ENCODE results near the gene PARD3. TPM values are rescaled to one million over a fixed set of nuclear protein-coding genes. Genes with fewer than 3 reads are reported as not detected.

Gene PARD3
- total RNA-seq, 1 experiment from 2014 or later: 154 TPM

DNA sequence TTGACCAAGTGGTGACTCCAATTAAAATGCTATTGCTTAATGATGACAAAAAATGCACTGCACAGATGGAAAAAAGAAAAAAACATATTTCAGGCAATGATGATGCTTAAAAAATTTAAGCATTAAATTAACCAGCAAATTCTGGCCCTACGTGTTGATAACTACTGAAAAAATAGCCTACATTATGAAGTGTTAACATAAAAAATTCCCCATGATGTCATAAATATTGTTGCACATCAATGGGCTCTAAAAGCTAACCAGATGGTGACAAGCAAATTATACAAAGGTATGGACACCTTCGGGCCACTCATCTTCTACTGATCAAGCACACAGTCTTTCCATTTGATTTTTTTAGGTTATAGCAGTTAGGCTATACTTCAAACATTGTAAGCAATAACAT is 267.4 kb downstream of the PARD3 start:
- Histone ChIP-seq H3K4me3 (ENCODE audit: low read length) (no peak overlapping the region), H3K4me1 (ENCODE audit: insufficient read depth, low read length) (no peaks in the 10 kb centered on the region), H3K79me2 (ENCODE audit: low read length) (no peaks in the 10 kb centered on the region), H4K20me1 (ENCODE audit: low read length) (no peaks in the 10 kb centered on the region), H3F3A (ENCODE audit: low read length, unreplicated experiment) (no peaks in the 10 kb centered on the region), H3K27ac (ENCODE audit: low read length) (no peak overlapping the region), H3K9me3 (ENCODE audit: low read length) (no peaks in the 10 kb centered on the region), H2AFZ (ENCODE audit: low read length) (no peak overlapping the region), H3K9me2 (replicated peaks; ENCODE audit: low read length) (no peaks in the 10 kb centered on the region), H3K9ac (ENCODE audit: low read length) (no peak overlapping the region), H3K4me2 (ENCODE audit: low read length) (no peak overlapping the region), H3K36me3 (ENCODE audit: low read depth, low read length) (no peaks in the 10 kb centered on the region), H3K27me3 (ENCODE audit: low read length) (no peaks in the 10 kb centered on the region)
- POLR2A ChIA-PET (ENCODE audit: unreplicated experiment): no interaction called here
- intact Hi-C loops (cut with micrococcal nuclease): loop anchor here (2.0 kb wide), 1 partner anchor 29 kb away; no protein-coding TSS in a partner anchor
- CTCF ChIA-PET: no interaction called here
- no peak for DNase-seq
- no peak for ATAC-seq
- TF ChIP-seq, protein P1, sequence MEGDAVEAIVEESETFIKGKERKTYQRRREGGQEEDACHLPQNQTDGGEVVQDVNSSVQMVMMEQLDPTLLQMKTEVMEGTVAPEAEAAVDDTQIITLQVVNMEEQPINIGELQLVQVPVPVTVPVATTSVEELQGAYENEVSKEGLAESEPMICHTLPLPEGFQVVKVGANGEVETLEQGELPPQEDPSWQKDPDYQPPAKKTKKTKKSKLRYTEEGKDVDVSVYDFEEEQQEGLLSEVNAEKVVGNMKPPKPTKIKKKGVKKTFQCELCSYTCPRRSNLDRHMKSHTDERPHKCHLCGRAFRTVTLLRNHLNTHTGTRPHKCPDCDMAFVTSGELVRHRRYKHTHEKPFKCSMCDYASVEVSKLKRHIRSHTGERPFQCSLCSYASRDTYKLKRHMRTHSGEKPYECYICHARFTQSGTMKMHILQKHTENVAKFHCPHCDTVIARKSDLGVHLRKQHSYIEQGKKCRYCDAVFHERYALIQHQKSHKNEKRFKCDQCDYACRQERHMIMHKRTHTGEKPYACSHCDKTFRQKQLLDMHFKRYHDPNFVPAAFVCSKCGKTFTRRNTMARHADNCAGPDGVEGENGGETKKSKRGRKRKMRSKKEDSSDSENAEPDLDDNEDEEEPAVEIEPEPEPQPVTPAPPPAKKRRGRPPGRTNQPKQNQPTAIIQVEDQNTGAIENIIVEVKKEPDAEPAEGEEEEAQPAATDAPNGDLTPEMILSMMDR (conservative IDR thresholded peaks at IDR 0.05; ENCODE audit: low read depth, low read length): no peak
- TF ChIP-seq EZH2 (IDR thresholded peaks at IDR 0.05; ENCODE audit: low read length, unreplicated experiment) (no peak), EZH2phosphoT487 (IDR thresholded peaks at IDR 0.05; ENCODE audit: borderline replicate concordance, low read length) (no peak)
- BruUV-seq (replicated peaks): no TSS peak

DNA sequence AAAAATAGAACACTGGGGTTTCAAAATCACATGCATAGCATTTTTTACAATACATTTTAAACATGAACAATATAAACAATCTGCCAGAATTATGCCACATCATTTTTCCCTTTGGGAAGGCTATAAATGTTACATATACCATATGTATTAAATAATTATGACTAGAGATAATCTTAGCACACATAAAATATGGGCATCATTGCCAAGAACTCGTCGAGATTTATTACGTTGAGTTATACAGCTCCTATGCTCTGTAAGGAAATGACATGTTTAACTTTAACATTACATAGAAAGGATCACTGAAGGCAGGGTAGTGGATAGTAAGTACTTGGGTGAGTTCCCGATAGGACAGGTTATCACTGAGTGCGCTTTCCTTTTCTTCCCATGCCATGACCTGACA is 267.8 kb downstream of the PARD3 start:
- ATAC-seq: 0 out of 2 replicates have a peak, but pooled peaks have one; percentile 27
- intact Hi-C loops (cut with micrococcal nuclease): no loop called here
- Histone ChIP-seq H4K20me1 (ENCODE audit: low read length) (no peaks in the 10 kb centered on the region), H3K4me3 (ENCODE audit: low read length) (no peak overlapping the region), H3K27ac (ENCODE audit: low read length) (no peak overlapping the region), H3K36me3 (ENCODE audit: low read depth, low read length) (no peaks in the 10 kb centered on the region), H3K79me2 (ENCODE audit: low read length) (no peaks in the 10 kb centered on the region), H3K9me3 (ENCODE audit: low read length) (no peaks in the 10 kb centered on the region), H3K4me1 (ENCODE audit: insufficient read depth, low read length) (no peaks in the 10 kb centered on the region), H3K27me3 (ENCODE audit: low read length) (no peaks in the 10 kb centered on the region), H3F3A (ENCODE audit: low read length, unreplicated experiment) (no peaks in the 10 kb centered on the region), H3K9me2 (replicated peaks; ENCODE audit: low read length) (no peaks in the 10 kb centered on the region), H3K4me2 (ENCODE audit: low read length) (no peak overlapping the region), H2AFZ (ENCODE audit: low read length) (no peak overlapping the region), H3K9ac (ENCODE audit: low read length) (no peak overlapping the region)
- TF ChIP-seq, protein P1 (conservative IDR thresholded peaks at IDR 0.05; ENCODE audit: low read depth, low read length): no peak
- TF ChIP-seq EZH2 (IDR thresholded peaks at IDR 0.05; ENCODE audit: low read length, unreplicated experiment) (no peak), EZH2phosphoT487 (IDR thresholded peaks at IDR 0.05; ENCODE audit: borderline replicate concordance, low read length) (no peak)
- no TSS peak for BruUV-seq (replicated peaks)
- ChIA-PET POLR2A (ENCODE audit: unreplicated experiment) (no interaction called here), CTCF (no interaction called here)
- DNase-seq: no peak

DNA sequence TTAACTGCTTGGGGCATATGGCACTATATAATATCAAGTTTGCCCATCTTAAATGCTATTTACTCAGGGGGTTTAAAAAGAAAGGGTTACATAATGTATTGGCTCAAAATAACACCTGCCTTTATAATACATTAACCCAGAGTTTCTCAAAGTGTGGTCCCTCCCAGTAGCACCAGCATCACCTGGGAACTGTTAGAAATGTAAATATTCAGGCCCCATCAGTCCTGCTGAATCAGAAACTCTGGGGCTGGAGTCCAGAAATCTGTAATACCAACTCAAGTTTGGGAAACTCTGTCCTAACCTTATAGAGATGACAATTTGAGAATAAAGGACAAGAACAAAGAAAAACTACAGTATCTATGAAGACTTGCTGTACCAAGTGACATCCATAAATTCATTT is 270.7 kb downstream of the PARD3 start:
- no peak overlapping the region for H3K9ac ChIP-seq (ENCODE audit: low read length)
- H3K27ac ChIP-seq (ENCODE audit: low read length): no peak overlapping the region
- H3K4me1 ChIP-seq (ENCODE audit: insufficient read depth, low read length): no peaks in the 10 kb centered on the region
- H4K20me1 ChIP-seq (ENCODE audit: low read length): no peaks in the 10 kb centered on the region
- ChIA-PET CTCF (no interaction called here), POLR2A (ENCODE audit: unreplicated experiment) (no interaction called here)
- H3K79me2 ChIP-seq (ENCODE audit: low read length): no peaks in the 10 kb centered on the region
- H3F3A ChIP-seq (ENCODE audit: low read length, unreplicated experiment): no peaks in the 10 kb centered on the region
- H2AFZ ChIP-seq (ENCODE audit: low read length): no peak overlapping the region
- no peak overlapping the region for H3K4me3 ChIP-seq (ENCODE audit: low read length)
- H3K9me3 ChIP-seq (ENCODE audit: low read length): no peaks in the 10 kb centered on the region
- H3K36me3 ChIP-seq (ENCODE audit: low read depth, low read length): no peaks in the 10 kb centered on the region
- ATAC-seq (no peak), DNase-seq (no peak)
- H3K4me2 ChIP-seq (ENCODE audit: low read length): no peak overlapping the region
- no peaks in the 10 kb centered on the region for H3K27me3 ChIP-seq (ENCODE audit: low read length)
- H3K9me2 ChIP-seq (replicated peaks; ENCODE audit: low read length): no peaks in the 10 kb centered on the region
- TF ChIP-seq EZH2 (IDR thresholded peaks at IDR 0.05; ENCODE audit: low read length, unreplicated experiment): no peak
- TF ChIP-seq, protein P1 (conservative IDR thresholded peaks at IDR 0.05; ENCODE audit: low read depth, low read length): no peak
- no peak for TF ChIP-seq EZH2phosphoT487 (IDR thresholded peaks at IDR 0.05; ENCODE audit: borderline replicate concordance, low read length)
- BruUV-seq (replicated peaks): no TSS peak
- intact Hi-C loops (cut with micrococcal nuclease): no loop called here
